ENCODE measurements around the gene ARL5C.
"Not testable (repeated sequence)": the region's sequence is repeated elsewhere in the genome, so short reads cannot be mapped to it uniquely, and the experiment has no call there.

The ARL5C gene

DNA sequence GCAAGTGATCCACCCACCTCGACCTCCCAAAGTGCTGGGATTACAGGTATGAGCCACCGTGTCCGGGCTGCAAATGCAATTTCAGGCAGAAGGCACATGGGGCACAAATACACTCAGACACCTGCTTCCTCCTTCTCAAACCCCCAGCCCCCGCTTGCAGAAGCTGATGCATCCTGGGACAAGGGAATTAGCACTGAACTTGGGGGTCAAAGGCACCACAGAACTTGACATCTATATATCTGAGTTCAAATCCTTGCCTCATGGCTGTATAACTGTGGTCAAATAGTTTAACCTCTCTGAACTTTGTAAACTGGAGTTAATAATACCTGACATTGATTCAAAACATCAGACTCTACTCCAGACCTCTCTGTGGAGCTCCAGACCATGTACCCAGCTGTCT lies 4.1 kb upstream of the ARL5C start:
- intact Hi-C loops (cut with DNase I) = no loop called here

DNA sequence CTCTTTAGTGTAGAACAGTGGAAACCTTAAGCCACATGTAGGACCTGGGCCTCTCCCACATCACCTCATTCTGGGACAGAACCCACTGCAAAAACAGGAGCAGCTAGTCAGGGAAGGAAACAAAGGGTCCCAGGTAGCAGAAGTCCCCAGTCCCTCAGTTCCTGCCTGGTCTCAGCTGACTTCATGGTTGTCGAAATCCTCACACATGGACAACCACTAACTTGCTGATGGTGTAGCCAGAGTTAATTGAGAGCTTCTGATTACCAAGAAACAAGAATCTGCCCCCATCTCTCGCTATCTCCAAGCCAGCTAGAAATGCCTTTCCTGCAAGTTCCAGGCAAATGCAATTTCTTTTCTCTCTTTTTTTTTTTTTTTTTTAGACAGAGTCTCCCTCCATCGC lies 3.6 kb upstream of the ARL5C start:
- intact Hi-C loops (cut with DNase I) = no loop called here
- no peak for DNase-seq

More for the DNA sequence above, 4.1 kb upstream of the ARL5C start:
- DNase-seq = no peak

DNA sequence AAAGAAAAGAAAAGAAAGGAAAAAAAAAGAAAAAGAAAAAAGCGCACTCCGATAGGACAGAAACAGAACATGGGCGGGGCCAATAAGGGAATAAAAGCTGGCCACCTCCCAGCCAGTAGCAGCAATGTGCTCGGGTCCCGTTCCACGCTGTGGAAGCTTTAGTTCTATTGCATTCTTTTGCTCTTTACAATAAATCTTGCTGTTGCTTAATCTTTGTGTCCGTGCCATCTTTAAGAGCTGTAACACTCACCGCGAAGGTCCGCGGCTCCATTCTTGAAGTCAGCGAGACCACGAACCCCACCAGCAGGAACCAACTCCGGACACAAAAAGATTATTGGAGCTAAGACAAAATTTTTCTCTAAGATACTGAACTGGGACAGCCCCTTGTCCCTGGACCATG lies 3.1 kb upstream of the ARL5C start:
- DNase-seq = no peak
- intact Hi-C loops (cut with DNase I) = no loop called here

DNA sequence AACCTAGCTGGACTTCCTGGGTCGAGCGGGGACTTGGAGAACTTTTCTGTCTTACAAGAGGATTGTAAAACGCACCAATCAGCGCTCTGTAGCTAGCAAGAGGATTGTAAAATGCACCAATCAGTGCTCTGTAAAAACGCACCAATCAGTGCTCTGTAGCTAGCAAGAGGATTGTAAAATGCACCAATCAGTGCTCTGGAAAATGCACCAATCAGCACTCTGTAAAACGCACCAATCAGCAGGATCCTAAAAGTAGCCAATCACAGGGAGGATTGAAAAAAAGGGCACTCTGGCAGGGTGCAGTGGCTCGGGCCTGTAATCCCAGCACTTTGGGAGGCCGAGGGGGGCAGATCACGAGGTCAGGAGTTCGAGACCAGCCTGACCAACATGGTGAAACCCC lies 2.5 kb upstream of the ARL5C start:
- intact Hi-C loops (cut with DNase I); DNase-seq: not testable (repeated sequence)

- DNase-seq = no peak
- intact Hi-C loops (cut with DNase I) = no loop called here
These were observed 1.5 kb upstream of the ARL5C start for GRCh38 chr17:39167476-39167875.

DNA sequence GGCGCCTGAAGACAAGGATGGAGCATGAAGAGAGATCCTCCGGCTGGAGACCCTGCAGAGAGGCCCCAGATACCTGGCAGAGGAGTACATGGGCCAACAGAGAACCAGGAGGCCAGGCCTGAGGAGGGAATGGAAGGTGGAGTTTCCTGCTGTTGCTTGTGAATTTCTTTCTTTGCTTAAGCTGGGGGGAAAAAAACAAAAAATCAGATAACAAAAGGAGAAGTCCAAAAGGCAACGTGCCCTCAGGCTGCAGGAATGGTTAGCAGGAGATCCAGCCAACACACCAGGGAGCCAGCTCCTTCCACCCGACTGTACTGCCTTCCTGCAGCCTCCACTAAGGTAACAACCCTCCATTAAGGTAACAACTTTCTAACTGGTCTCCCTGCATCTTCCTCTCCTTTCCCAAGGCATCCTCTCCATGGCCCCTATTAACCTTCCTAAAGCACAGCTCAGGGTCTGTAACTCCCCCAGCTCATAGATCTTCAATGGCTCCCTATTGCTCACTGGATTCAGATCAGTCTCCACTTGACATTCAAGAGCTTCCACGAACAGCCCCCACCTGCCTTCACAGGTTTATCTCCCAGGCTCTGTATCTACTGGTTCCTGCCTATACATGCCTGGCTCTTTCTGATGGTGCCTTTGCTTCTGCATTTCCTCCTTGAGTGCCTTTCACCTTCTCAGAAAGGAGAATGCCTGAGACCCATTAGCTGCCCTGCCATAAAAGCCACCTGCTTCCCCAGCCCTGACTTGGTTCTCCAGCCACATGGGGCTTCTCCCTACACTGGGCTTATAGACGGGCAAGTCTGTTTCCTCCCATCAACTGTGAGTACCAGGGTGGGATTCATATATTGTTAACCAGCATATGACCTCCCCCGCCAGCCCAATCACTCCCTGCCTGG lies 725 bp upstream of the ARL5C start:
- intact Hi-C loops (cut with DNase I) = no loop called here
- DNase-seq = no peak

DNA sequence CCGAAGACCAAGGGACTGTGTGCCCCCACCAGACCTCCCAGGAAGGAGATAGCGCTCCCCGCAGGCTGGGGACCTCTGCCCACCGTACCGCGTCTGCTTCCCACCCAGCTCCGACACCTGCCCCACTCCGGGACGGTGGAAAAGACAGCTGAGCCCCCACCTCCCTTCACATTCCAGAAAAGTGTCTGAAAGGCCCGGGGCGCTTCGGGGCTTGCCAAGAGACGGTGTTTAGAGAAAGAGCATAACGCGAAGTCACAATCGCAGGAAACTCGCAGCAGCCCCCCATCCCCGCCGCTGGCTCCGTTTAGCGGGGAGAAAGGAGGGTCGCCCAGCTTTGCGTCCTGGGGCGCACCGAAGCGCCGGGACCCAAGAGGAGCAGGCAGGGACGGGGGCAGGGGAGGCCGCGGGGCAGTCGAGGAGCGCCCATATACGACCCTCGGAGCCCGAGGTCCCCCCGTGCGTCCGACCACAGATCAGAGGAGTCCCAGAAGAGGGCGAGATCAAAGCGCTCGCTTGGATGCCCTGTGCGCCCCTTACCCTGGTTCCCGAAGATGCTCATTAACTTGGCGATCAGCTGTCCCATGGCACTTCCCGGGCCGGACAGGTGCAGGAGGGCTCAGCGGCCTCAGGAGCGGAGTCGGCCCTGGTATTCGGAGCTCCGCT lies 652 bp downstream of the ARL5C start:
- no peak for DNase-seq
- intact Hi-C loops (cut with DNase I) = no loop called here

- peak; percentile 47 to 95 (median 71) for DNase-seq
- intact Hi-C loops (cut with DNase I) = no loop called here
These were observed 1.3 kb downstream of the ARL5C start for GRCh38 chr17:39164675-39165143.

GRCh38 chr17:39161962-39162361 lies 4.0 kb downstream of the ARL5C start:
- no peak for DNase-seq
- intact Hi-C loops (cut with DNase I) = no loop called here

DNA sequence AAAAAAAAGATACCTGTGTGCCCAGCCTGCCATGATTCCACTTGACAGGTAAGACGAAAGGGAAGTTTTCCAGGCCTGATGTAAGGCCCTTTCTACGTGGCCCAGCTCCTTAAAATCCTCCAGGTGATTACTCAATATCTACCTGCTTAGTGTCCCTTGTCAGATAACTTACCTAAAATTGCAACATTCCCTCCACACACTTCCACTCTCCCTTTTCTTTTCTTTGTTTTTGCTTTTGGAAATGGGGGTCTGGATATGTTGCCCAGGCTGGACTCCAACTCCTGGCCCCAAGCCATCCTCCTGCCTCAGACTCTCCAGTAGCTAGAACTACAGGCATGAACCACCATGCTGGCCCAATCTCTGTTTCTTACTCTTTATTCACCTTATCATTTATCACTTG lies 7.3 kb downstream of the ARL5C start:
- peak in 1 of 10 donors; percentile 29 for DNase-seq
- intact Hi-C loops (cut with DNase I) = no loop called here

DNA sequence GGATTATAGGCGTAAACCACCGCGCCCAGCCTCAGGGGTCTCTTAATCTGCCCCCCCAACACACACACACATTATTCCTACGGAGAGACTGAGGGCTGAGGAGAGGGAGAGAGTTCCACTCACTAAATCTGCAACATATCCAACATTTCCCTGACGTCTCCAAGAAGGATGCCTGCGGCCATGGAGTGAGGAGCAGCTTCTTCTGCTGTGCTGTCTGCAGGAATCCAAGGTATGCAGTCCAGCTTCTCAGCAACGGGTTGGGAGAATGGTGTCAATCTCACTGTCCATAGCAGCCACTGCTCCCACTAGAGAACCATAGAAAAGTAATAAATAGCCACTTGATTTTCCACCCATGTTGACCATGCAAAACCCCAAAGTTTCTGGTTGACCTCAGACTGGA lies 9.5 kb downstream of the ARL5C start:
- intact Hi-C loops (cut with DNase I) = no loop called here
- DNase-seq = peak in 1 of 10 donors; percentile 33

GRCh38 chr17:39155654-39156053 lies 10.3 kb downstream of the ARL5C start:
- intact Hi-C loops (cut with DNase I) = no loop called here
- no peak for DNase-seq

GRCh38 chr17:39153599-39154051 lies 12.3 kb downstream of the ARL5C start:
- DNase-seq = peak; percentile 93 to 99 (median 95)
- intact Hi-C loops (cut with DNase I) = loop anchor here (1.0 to 5.0 kb wide), 4 partner anchors 44 to 281 kb away; partner anchors contain the start of genes CACNB1 and LASP1

- intact Hi-C loops (cut with DNase I) = loop anchor here (2.0 to 5.0 kb wide), 3 partner anchors 45 to 280 kb away; partner anchors contain the start of genes CACNB1 and LASP1
- peak in 5 of 10 donors; percentile 42 to 93 (median 86) for DNase-seq
These were observed 13.8 kb downstream of the ARL5C start for GRCh38 chr17:39151943-39152818.

DNA sequence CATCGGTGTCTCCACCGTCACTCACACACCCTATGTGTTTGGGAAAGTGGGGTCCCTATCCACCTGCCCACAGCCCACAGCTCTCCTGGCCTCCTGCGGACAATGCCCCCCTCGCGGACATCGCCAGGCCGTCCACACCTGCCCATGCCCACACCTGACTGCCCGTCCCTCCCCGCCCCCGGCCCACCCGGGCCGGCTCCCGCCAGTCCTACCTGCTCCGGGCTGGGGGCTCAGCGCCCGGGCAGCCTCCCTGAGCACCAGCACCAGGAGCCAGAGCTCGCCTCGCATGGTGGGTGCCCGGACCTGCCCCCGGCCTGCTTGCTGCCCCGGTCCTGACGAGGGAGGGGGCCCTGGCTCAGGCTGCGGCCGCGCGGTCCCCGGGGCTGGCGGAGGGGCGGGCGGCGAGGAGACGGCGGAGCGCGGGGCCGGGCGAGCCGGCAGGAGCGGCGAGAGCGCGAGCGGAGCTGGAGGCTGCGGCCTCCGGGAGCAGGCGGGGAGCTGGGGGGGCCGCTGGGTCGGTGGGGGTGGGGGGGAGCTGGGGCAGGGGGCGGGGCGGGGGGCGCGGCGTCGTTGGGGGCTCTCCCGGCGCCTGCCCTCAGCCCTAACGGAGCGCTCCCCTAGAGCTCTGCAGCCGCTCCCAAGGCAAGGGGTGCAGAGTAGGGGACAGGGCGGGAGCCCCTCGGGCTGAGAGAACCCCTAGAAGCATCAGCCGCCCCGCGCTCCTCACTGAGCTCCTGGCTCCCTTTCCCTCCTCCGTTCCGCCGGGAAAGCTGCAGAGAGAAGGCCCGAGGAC lies 14.6 kb downstream of the ARL5C start, which contains the start of gene PLXDC1:
TSS of gene PLXDC1 (minus strand) at position 488 of the 793 bp plus-strand sequence. CDS start at position 288, 200 bp downstream.
- intact Hi-C loops (cut with DNase I) = loop anchor here (5.0 kb wide), 2 partner anchors 46 to 279 kb away; partner anchors contain the start of genes CACNB1 and LASP1
- peak in 2 of 10 donors; percentile 73 to 82 for DNase-seq

GRCh38 chr17:39150795-39151149 lies 15.2 kb downstream of the ARL5C start:
- DNase-seq = peak in 1 of 10 donors; percentile 66
- intact Hi-C loops (cut with DNase I) = loop anchor here (5.0 kb wide), 2 partner anchors 47 to 278 kb away; partner anchors contain the start of genes CACNB1 and LASP1

DNA sequence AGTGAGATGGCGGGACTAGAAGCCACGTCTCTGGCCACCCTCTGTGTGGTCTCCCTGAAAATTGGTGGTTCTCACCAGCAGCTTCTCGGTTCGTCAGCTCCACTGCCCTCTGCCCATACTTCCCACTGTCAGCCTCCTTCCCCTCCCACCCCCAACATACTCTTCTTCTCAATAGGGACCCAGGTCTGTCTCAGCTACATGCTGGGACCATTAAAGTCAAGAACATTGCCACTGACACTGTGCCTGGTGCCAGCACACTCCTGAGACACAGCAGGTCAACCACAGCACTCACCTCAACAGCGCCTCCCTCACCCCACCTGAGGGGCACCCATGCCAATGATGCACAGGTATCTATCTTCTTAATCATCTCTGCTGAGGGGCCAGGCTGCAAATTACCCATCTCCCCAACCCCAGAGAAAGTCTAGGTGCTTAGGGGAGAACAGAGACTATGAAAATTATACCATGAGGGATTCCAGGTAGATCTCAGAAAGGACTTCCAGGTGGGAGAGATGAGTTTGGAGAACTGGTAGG lies 15.8 kb downstream of the ARL5C start:
- peak in 1 of 10 donors; percentile 59 for DNase-seq
- intact Hi-C loops (cut with DNase I) = loop anchor here (5.0 kb wide), 2 partner anchors 47 to 278 kb away; partner anchors contain the start of genes CACNB1 and LASP1

DNA sequence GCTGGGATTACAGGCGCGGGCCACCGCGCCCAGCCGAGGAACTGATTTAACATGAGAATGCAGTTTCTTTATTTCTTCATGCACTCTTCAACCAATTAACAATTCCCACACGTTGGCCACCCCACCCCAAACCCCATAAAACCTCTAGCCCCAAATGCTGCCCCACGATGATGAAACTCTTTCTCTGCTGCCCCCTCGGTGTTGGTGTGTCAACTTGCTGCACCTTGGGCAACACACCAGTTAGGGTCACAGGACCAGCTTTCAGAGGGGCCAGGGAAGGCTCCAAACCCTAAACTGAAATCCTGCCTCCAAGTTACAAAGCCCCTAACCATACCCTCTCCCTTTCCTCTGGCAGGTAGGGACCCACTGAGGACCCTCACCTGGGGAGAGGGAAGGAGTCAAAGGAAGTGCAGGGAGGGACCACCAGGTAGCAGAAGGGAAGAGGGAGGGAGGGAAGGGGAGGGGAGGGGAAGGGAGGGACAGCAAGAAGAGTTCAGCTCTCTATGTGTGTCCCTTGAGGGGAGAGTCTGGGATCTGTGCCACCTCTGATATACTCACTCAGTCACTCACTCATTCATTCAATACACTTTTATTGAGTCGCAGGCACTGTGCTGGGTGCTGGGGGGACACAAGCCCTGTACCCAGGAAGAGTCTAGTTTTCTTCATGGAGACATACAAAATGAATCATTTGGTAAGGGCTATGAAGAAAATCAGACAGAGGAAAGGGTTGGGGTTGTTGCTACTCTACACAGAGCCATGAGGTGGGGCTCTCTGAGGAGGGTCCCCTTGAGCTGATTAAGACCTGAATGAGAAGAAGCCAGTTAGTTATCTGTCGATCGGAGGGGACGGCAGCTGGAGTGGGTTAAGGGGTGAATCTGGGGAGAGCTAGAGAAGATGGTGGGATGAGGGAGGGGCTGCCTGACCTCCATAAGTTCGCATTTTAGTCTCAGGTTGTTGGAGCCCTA lies 18.5 kb downstream of the ARL5C start:
- peak in 1 of 10 donors; percentile 56 for DNase-seq
- intact Hi-C loops (cut with DNase I) = no loop called here

All from posterior cingulate gyrus (tissue), 11 donors.